ENCODE measurements around the gene VWA2.

GRCh38 chr10:114319406-114320248 is 80.6 kb downstream of the VWA2 start:
- TF ChIP-seq CTCF (conservative IDR thresholded peaks at IDR 0.05) (no peak), ZFX (IDR thresholded peaks at IDR 0.05) (no peak)

Measured in C4-2B (cell line).